GM18507 (cell line): Measurements from ENCODE around the gene RASSF4.

Experiments
- DNase-seq: peaks from one replicate; pipeline ENCODE4 v3.0.0; 2011; ENCODE audit warnings: low read depth; ENCODE audit not compliant: insufficient read length; ENCODE audit errors: extremely low spot score
- FAIRE-seq: peaks from 2 replicates; lab custom pipeline; 2011; peaks lifted over from hg19 to GRCh38; lab: Jason Lieb, UNC

The RASSF4 gene

DNA sequence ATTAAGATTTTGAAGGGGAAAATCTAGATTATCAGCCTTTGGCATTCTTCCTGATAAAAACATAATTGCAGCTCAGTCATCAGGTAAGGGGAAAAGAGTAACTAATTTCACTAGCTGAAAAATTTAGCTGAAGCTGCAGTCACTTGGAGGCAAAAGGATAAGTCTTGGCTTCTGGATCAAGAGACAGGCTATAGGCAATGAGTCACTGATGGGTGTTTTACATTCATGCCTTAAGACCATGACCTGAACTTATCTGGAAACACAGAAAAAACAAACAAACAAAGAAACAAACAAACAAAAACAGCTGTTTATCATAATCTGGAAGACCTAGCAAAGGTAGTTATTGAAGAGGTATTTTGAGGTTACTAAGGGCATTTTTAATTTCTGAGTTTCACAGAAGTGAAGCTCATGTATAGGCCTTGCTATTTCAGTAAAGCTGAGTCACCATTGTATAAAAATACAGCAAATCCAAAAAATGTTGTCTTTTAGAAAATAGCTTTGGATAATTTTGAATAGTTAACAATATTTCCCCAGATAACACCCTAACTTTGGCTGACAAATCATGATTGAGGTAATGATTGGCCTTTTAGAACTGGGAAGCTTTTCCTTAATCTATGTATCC, 81.4 kb downstream of the RASSF4 start:
- FAIRE-seq (no peak), DNase-seq (no peak)

DNA sequence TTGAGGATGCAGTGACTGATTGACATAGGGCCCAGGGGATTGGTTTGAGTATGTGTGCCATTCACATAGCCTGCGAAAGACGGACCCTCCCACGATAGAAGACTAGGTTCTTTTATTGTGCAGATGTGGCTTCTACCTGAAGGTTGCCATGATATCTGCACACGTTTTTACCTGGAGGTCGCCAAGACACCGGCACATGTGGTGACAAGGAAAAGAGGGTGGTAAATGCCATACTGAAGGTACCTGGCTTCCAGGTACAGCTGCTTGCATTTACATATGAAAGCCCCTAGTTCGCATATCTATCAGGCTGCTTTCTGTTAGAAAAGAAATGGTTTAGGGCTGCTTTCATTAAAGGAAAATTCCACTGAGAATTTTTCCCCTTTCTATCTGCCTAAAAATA, 84.7 kb downstream of the RASSF4 start:
- FAIRE-seq (no peak), DNase-seq (no peak)
